HepG2 (cell line): ENCODE data around the gene MTUS2. TPM values are rescaled to one million over a fixed set of nuclear protein-coding genes. Genes with fewer than 3 reads are reported as not detected.

Experiments used
- ATAC-seq: fragments of 200-7000 bp; cut with Tn5 transposase; 3 replicates; pipeline ENCODE4 v1.9.1; 2020; ENCODE audit warnings: mild to moderate bottlenecking, moderate library complexity
- BruUV-seq: library from RNA; stranded (reverse); fragments of 400-500 nt; replicated peaks from 2 replicates; lab custom pipeline; 2021; lab: Mats Ljungman, UMichigan
- CTCF ChIA-PET: fragments of 300-600 bp; formaldehyde crosslinking; extraction: SDS; loops from one replicate; lab custom pipeline; 2021; ENCODE audit warnings: low total read pairs, inconsistent platforms, low intra/inter-chr PET ratio; lab: Yijun Ruan, JAX
- POLR2A ChIA-PET: fragments of 350-600 bp; sonication (Branson Sonifier 250); formaldehyde crosslinking; loops from one replicate; lab custom pipeline; 2020; ENCODE audit warnings: antibody characterized with exemption, inconsistent platforms; lab: Yijun Ruan, JAX
- DNase-seq: peaks from one replicate; pipeline ENCODE4 v3.0.0-alpha.2; 2015; ENCODE audit warnings: low spot score
- FAIRE-seq: peaks from 3 replicates; lab custom pipeline; 2011; peaks lifted over from hg19 to GRCh38; lab: Jason Lieb, UNC
- H2AFZ ChIP-seq: one replicate; pipeline ENCODE4 v1.6.1; 2011; ENCODE audit warnings: low read length, inconsistent platforms
- H3K27ac ChIP-seq: fragments of 300-600 bp; 3 replicates; pipeline ENCODE4 v1.8.0; 2011; ENCODE audit warnings: mixed run types, mild to moderate bottlenecking, mixed read lengths, low read length, inconsistent platforms; ENCODE audit not compliant: insufficient read depth; ENCODE audit errors: extremely low read length
- H3K27me3 ChIP-seq, 2 experiments: fragments of 200-600 bp in 1 of 2; 2 replicates in 1 of 2; 3 replicates in 1 of 2; pipeline versions ENCODE4 v1.6.0 to v1.8.0; 2011; ENCODE audit warnings: low read length in 2 of 2, mild to moderate bottlenecking in 2 of 2, moderate library complexity in 2 of 2, inconsistent platforms in 1 of 2; ENCODE audit not compliant: insufficient read depth in 2 of 2, control insufficient read depth in 1 of 2
- H3K36me3 ChIP-seq, 2 experiments: fragments of 200-600 bp in 1 of 2; replicated peaks in 1 of 2; 2 replicates in 1 of 2; 3 replicates in 1 of 2; pipeline versions ENCODE4 v1.5.1 to v1.8.0; 2011; ENCODE audit warnings: low read length in 2 of 2, inconsistent platforms in 1 of 2; ENCODE audit not compliant: insufficient read depth in 2 of 2, control insufficient read depth in 1 of 2
- H3K4me1 ChIP-seq: 2 replicates; pipeline ENCODE4 v1.5.1; 2012; ENCODE audit warnings: low read length, inconsistent platforms; ENCODE audit not compliant: insufficient read depth
- H3K4me2 ChIP-seq: 2 replicates; pipeline ENCODE4 v1.6.0; 2011; ENCODE audit warnings: low read depth, low read length, inconsistent platforms
- H3K4me3 ChIP-seq, 3 experiments: fragments of 200-600 bp in 1 of 3; sonication (generic), shearing (Covaris generic) in 1 of 3; replicated peaks in 1 of 3; 2 replicates each; pipeline ENCODE4 v1.5.1; 2011 to 2016; ENCODE audit warnings: low read length in 3 of 3, inconsistent platforms in 2 of 3, low read depth in 2 of 3, mild to moderate bottlenecking in 2 of 3, control low read depth in 1 of 3, mixed read lengths in 1 of 3; ENCODE audit not compliant: insufficient read depth in 1 of 3
- H3K79me2 ChIP-seq: one replicate; pipeline ENCODE4 v1.6.1; 2011; ENCODE audit warnings: low read length, inconsistent platforms; ENCODE audit not compliant: insufficient read depth
- H3K9ac ChIP-seq: 2 replicates; pipeline ENCODE4 v1.6.0; 2011; ENCODE audit warnings: mild to moderate bottlenecking, low read depth, low read length, inconsistent platforms; ENCODE audit not compliant: insufficient read depth
- H3K9me3 ChIP-seq: 2 replicates; pipeline ENCODE4 v1.5.1; 2012; ENCODE audit warnings: mild to moderate bottlenecking, low read length
- H4K20me1 ChIP-seq: 2 replicates; pipeline ENCODE4 v1.6.0; 2011; ENCODE audit warnings: inconsistent platforms, mild to moderate bottlenecking, low read length, moderate library complexity; ENCODE audit not compliant: insufficient read depth
- CTCF ChIP-seq: sonication (generic); formaldehyde crosslinking; IDR thresholded peaks from 2 replicates; pipeline ENCODE4 v1.5.0; 2020; ENCODE audit warnings: mild to moderate bottlenecking, missing genetic modification reagents, moderate library complexity
- FOSL2 ChIP-seq: sonication (generic); formaldehyde crosslinking; IDR thresholded peaks from 2 replicates; pipeline ENCODE4 v1.4.0; 2020; ENCODE audit warnings: missing genetic modification reagents
- GLI4 ChIP-seq: sonication (generic); formaldehyde crosslinking; IDR thresholded peaks from 2 replicates; pipeline ENCODE4 v1.5.1; 2020; ENCODE audit warnings: missing genetic modification reagents, mild to moderate bottlenecking, moderate library complexity, borderline replicate concordance
- PHF5A ChIP-seq: IDR thresholded peaks from one replicate; pipeline ENCODE4 v1.6.1; 2018; ENCODE audit warnings: low read depth, missing genetic modification reagents; ENCODE audit not compliant: unreplicated experiment
- SIN3B ChIP-seq: fragments of 150-350 bp; IDR thresholded peaks from 2 replicates; pipeline ENCODE4 v1.6.1; 2014; ENCODE audit warnings: low read length
- SP5 ChIP-seq: IDR thresholded peaks from 2 replicates; pipeline ENCODE4 v1.6.1; 2016; ENCODE audit warnings: low read depth, borderline replicate concordance
- TBX2 ChIP-seq: sonication (generic); formaldehyde crosslinking; IDR thresholded peaks from 2 replicates; pipeline ENCODE4 v1.5.0; 2020; ENCODE audit warnings: missing genetic modification reagents, mild to moderate bottlenecking, borderline replicate concordance
- TCF7 ChIP-seq: sonication (generic); IDR thresholded peaks from 2 replicates; pipeline ENCODE4 v1.6.1; 2016; ENCODE audit warnings: antibody characterized with exemption, low read depth
- TOPORS ChIP-seq: sonication (generic); formaldehyde crosslinking; IDR thresholded peaks from 2 replicates; pipeline ENCODE4 v1.8.0; 2023; ENCODE audit warnings: mild to moderate bottlenecking, missing genetic modification reagents
- ZC3H4 ChIP-seq: sonication (generic); formaldehyde crosslinking; IDR thresholded peaks from 2 replicates; pipeline ENCODE4 v1.4.0; 2020; ENCODE audit warnings: missing genetic modification reagents, borderline replicate concordance
- ZFP37 ChIP-seq: sonication (generic); formaldehyde crosslinking; IDR thresholded peaks from 2 replicates; pipeline ENCODE4 v1.4.0; 2020; ENCODE audit warnings: missing genetic modification reagents, borderline replicate concordance
- ZFP82 ChIP-seq: sonication (generic); formaldehyde crosslinking; IDR thresholded peaks from 2 replicates; pipeline ENCODE4 v1.5.1; 2020; ENCODE audit warnings: mild to moderate bottlenecking, missing genetic modification reagents, borderline replicate concordance
- ZFY ChIP-seq: sonication (generic); formaldehyde crosslinking; IDR thresholded peaks from 2 replicates; pipeline ENCODE4 v1.4.0; 2020; ENCODE audit warnings: missing genetic modification reagents
- ZNF562 ChIP-seq: sonication (generic); formaldehyde crosslinking; IDR thresholded peaks from 2 replicates; pipeline ENCODE4 v1.8.0; 2022; ENCODE audit warnings: missing genetic modification reagents, borderline replicate concordance
- ZNF589 ChIP-seq: sonication (generic); formaldehyde crosslinking; conservative IDR thresholded peaks from 2 replicates; pipeline ENCODE4 v1.8.0; 2022; ENCODE audit warnings: mild to moderate bottlenecking, moderate library complexity, missing genetic modification reagents
- ZNF737 ChIP-seq: sonication (generic); formaldehyde crosslinking; IDR thresholded peaks from 2 replicates; pipeline ENCODE4 v1.5.0; 2020; ENCODE audit warnings: missing genetic modification reagents, mild to moderate bottlenecking, borderline replicate concordance
- ZNF850 ChIP-seq: sonication (generic); formaldehyde crosslinking; conservative IDR thresholded peaks from 2 replicates; pipeline ENCODE4 v1.9.0; 2021; ENCODE audit warnings: mild to moderate bottlenecking, missing genetic modification reagents
- ZSCAN12 ChIP-seq: sonication (generic); formaldehyde crosslinking; IDR thresholded peaks from 2 replicates; pipeline ENCODE4 v1.9.0; 2021; ENCODE audit warnings: mild to moderate bottlenecking, missing genetic modification reagents
- WGBS: methylation state at CpG from one replicate; pipeline ENCODE4 v1.1.6; 2017; ENCODE audit warnings: low lambda C conversion rate; 5-methylcytosine and 5-hydroxymethylcytosine counted together
- in situ Hi-C: cut with HindIII; loops from 2 replicates; pipeline ENCODE4 v1.10.0; 2017; ENCODE audit warnings: low pct_unique_long_range_greater_than_20kb; ENCODE audit not compliant: extremely low pct_ligation_motif_present
- intact Hi-C: fragments of 100-400 bp; cut with micrococcal nuclease; formaldehyde crosslinking; loops from one replicate; pipeline ENCODE4 v1.10.0; 2022; ENCODE audit not compliant: unreplicated experiment
- polyA plus RNA-seq, 8 experiments: library from polyadenylated mRNA; depleted of rRNA in 3 of 8; stranded (reverse) in 7 of 8; unstranded in 1 of 8; fragments of >200 nt; fragmentation: Illumina TruSeq in 4 of 8; extraction: Trizol in 4 of 8; gene quantifications; 2 replicates each; pipeline versions ENCODE4 v1.2.1 to v1.2.3, GENCODE V29; 2011 to 2016; ENCODE audit warnings: low read depth in 4 of 8, missing spikeins in 1 of 8, mixed read lengths in 1 of 8; ENCODE audit not compliant: insufficient read depth in 1 of 8
- total RNA-seq, 5 experiments: library from RNA; depleted of rRNA; stranded (reverse); fragments of >200 nt; fragmentation: Illumina TruSeq; extraction: Trizol; gene quantifications; 2 replicates each; pipeline ENCODE4 v1.2.3, GENCODE V29; 2016; ENCODE audit warnings: low read depth in 1 of 5
- TF ChIP-seq, protein P1 (sequence below): sonication (generic); formaldehyde crosslinking; IDR thresholded peaks from 2 replicates; pipeline ENCODE4 v1.5.1; 2020; ENCODE audit warnings: mild to moderate bottlenecking, missing genetic modification reagents, moderate library complexity

MTUS2 gene
- total and polyA plus RNA-seq, 2 of the 13 experiments (the other 11 are each of a cell fraction or from before 2014, with no cell fraction given) = not detected

GRCh38 chr13:29543230-29544215 lies 723.4 kb downstream of the MTUS2 start:
- Histone ChIP-seq H3K4me1 (peaks cover 17% of the 10 kb centered on the region), H3K4me3 (no peak overlapping the region), H3K36me3 (peaks cover 8 to 47% of the 10 kb centered on the region in 2 experiments; a peak in 4 of 5 replicates), H3K9me3 (no peaks in the 10 kb centered on the region), H4K20me1 (peaks cover 34% of the 10 kb centered on the region), H3K79me2 (peaks cover 37% of the 10 kb centered on the region), H3K4me2 (no peak overlapping the region), H3K27ac (no peak overlapping the region), H3K27me3 (no peaks in the 10 kb centered on the region), H3K9ac (no peak overlapping the region), H2AFZ (no peak overlapping the region)
- POLR2A ChIA-PET = no interaction called here
- ATAC-seq = peak; percentile 75
- no peak for FAIRE-seq
- WGBS = 92% methylated on average over 15 of the region's 16 CpGs
- BruUV-seq = no TSS peak
- in situ Hi-C loops = no loop called here
- peak; percentile 12 for DNase-seq
- CTCF ChIA-PET = no interaction called here
- intact Hi-C loops = no loop called here
- TF ChIP-seq ZNF589 (CRISPR knock-in tag) = no peak
- no peak for TF ChIP-seq TBX2 (CRISPR knock-in tag)
- TF ChIP-seq TCF7 = no peak
- no peak for TF ChIP-seq ZFY (CRISPR knock-in tag)
- no peak for TF ChIP-seq ZNF562 (CRISPR knock-in tag)
- TF ChIP-seq ZC3H4 = no peak
- TF ChIP-seq SIN3B = no peak
- no peak for TF ChIP-seq ZFP37
- no peak for TF ChIP-seq TOPORS
- TF ChIP-seq GLI4 (CRISPR knock-in tag) = no peak
- no peak for TF ChIP-seq PHF5A
- peak; percentile 48; the same call in 1 of the 2 replicates for TF ChIP-seq FOSL2 (CRISPR knock-in tag)
- TF ChIP-seq CTCF (CRISPR knock-in tag) = 0 out of 2 replicates have a peak, but pooled peaks have one; percentile 20
- TF ChIP-seq ZFP82 (CRISPR knock-in tag) = no peak
- TF ChIP-seq, protein P1, sequence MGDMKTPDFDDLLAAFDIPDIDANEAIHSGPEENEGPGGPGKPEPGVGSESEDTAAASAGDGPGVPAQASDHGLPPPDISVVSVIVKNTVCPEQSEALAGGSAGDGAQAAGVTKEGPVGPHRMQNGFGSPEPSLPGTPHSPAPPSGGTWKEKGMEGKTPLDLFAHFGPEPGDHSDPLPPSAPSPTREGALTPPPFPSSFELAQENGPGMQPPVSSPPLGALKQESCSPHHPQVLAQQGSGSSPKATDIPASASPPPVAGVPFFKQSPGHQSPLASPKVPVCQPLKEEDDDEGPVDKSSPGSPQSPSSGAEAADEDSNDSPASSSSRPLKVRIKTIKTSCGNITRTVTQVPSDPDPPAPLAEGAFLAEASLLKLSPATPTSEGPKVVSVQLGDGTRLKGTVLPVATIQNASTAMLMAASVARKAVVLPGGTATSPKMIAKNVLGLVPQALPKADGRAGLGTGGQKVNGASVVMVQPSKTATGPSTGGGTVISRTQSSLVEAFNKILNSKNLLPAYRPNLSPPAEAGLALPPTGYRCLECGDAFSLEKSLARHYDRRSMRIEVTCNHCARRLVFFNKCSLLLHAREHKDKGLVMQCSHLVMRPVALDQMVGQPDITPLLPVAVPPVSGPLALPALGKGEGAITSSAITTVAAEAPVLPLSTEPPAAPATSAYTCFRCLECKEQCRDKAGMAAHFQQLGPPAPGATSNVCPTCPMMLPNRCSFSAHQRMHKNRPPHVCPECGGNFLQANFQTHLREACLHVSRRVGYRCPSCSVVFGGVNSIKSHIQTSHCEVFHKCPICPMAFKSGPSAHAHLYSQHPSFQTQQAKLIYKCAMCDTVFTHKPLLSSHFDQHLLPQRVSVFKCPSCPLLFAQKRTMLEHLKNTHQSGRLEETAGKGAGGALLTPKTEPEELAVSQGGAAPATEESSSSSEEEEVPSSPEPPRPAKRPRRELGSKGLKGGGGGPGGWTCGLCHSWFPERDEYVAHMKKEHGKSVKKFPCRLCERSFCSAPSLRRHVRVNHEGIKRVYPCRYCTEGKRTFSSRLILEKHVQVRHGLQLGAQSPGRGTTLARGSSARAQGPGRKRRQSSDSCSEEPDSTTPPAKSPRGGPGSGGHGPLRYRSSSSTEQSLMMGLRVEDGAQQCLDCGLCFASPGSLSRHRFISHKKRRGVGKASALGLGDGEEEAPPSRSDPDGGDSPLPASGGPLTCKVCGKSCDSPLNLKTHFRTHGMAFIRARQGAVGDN (CRISPR knock-in tag) = peak; percentile 14; the same call in 1 of the 2 replicates
- no peak for TF ChIP-seq SP5
- TF ChIP-seq ZNF850 (CRISPR knock-in tag) = no peak
- no peak for TF ChIP-seq ZNF737 (CRISPR knock-in tag)
- no peak for TF ChIP-seq ZSCAN12 (CRISPR knock-in tag)
